SHP77 treated with DMSO at 0.1 percent for 48 hours (cell line): Measurements from ENCODE around the gene CADM3.

Source experiments
- DNase-seq: peaks from one replicate; lab custom pipeline; 2025; lab: John Stamatoyannopoulos, UW

Gene CADM3

GRCh38 chr1:159207080-159207479 lies 35.7 kb downstream of the CADM3 start:
- no peak for DNase-seq

- DNase-seq = no peak
Observed at GRCh38 chr1:159207774-159208173, 36.4 kb downstream of the CADM3 start.

GRCh38 chr1:159208175-159208825 lies 36.9 kb downstream of the CADM3 start:
- no peak for DNase-seq

GRCh38 chr1:159209061-159209460 lies 37.6 kb downstream of the CADM3 start:
- DNase-seq = no peak

GRCh38 chr1:159211331-159212136 lies 40.1 kb downstream of the CADM3 start:
- DNase-seq = no peak

DNA sequence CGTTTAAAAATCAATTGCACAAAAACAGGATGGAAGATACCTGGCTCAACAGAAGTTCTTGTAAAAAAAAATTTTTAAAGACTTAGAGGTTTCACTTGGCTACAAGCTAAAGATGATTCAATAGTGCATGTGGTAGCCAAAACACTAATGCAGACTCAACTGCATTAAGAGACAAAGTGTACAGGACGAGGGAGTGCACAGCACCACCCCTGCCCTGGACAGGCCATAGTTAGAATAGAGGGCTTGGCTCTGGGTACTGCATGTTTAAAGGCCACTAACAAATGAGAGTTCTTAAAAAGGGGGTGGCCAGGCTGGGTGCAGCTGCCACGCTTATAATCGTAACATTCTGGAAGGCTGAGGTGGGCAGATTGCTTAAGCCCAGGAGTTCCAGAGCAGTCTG lies 41.2 kb downstream of the CADM3 start:
- no peak for DNase-seq

- DNase-seq = no peak
Observed at GRCh38 chr1:159214149-159214760, 42.8 kb downstream of the CADM3 start.

DNA sequence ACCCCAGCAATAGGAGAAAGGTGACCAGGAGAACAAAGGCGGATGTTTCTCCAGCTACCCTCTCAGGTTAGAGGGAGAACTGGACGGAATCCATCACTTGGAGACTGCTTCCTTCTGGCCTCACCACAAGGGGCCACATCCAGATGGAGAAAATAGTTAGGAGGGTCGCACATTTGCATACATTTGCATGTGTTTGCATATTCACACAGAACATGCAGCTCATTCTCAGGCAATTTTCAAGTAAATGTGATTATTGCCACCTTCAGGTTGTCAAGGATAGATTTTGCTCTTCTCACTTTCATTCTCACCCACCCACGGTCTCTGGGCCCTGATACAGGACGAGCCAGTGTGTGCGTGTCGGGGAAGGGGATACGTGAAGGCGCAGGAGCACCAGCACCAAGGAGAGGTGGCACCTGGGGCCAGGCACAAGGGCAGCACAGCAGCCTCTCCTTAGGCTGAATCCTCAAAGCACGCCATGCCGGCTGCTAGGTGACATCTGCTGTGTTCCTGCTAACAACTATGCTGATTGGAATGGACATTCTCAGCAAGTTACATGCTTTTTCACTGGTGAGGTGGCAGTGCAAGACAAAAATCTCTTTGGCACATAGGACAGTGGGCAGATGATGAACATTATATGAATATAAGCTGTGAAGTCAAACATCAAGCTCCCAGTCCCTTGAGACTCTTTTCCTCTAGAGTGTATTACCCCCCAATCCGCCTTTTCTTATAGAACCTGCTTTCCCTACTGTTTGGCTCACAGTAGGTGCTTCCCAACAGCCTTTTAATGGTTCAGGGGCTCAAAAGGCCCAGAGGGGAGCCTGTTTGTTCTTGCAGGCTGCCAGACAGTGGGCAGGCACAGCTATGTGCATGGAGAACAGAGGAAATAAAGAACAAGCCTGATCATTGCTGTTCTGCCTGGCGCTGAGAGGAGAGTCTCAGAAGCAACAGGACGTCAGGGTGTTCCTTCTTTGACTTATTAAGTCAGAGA lies 47.5 kb downstream of the CADM3 start:
- no peak for DNase-seq

- no peak for DNase-seq
Observed at GRCh38 chr1:159222075-159222865, 50.9 kb downstream of the CADM3 start.

GRCh38 chr1:159223004-159223403 lies 51.6 kb downstream of the CADM3 start:
- DNase-seq = no peak

DNA sequence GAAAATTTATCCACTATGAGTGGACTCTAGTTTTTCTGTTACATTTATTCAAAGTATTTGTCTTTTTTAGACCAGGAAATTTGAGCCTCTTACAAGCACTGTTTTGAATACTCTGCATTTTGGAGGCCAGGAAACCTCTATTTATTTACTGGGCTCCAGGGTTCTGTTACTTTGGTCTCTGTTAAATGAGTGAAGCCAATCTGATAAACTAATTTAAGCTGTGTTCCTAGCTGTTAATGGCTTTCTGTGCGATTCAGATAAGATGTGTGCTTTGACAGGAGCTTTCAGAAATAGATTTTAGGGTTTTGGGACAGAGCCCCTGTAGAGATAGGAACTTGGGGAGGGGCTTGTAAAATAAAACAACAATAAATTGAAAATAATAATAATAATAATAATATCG lies 57.1 kb downstream of the CADM3 start:
- DNase-seq = no peak

GRCh38 chr1:159229260-159229885 lies 58.0 kb downstream of the CADM3 start:
- no peak for DNase-seq

GRCh38 chr1:159229896-159230295 lies 58.5 kb downstream of the CADM3 start:
- DNase-seq = no peak

DNA sequence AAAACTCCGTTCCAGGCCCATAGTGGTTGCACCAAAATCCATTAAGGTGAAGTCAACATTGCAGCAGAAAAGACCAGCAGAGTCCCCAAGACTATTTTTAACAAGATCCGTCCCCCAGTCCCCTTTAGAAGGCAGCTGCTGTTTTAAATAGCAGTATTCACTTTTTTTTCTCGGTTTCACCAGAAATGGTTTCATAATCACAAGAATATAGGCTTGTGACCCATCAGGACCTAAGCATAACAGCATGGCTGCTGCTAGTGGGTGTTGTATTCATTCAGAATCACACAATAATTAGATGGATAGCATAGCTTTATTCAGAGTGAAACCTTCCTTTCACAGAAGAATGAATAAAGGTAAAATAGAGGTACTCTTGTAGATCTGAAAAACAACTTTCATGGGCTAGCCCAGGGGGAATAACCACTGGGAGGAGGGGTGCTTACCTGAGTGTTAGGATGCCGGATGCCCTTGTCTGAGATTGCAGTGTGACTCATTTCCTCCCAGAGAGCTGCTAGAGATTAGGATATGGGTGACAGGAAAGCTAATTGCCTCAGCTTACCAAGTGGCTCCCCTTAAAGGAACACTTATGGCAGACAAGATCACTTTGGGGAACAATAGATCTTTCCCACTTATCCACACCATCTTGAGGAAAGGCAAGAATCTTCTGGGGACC lies 68.3 kb downstream of the CADM3 start:
- DNase-seq = no peak

DNA sequence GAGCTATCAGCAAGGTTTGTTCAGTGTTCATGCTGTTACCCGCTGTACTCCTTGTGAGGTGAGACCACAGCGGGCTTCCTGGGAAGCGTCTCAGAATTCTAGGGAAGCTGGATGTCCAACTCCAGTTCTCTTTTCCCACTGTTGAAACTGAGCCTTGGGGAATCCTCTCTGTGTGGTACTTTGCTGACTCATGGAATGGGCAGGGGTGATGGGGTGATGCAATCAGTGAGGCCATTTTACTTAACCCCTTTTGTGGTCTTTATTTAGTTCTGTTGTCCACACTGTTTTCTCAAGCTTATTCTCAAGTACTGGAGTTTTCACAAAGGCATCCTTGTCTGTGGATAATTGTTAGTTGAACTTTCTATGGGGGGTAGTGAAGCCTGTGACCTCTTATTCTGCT lies 75.9 kb downstream of the CADM3 start:
- DNase-seq = no peak

GRCh38 chr1:159248311-159248710 lies 76.9 kb downstream of the CADM3 start:
- no peak for DNase-seq

DNA sequence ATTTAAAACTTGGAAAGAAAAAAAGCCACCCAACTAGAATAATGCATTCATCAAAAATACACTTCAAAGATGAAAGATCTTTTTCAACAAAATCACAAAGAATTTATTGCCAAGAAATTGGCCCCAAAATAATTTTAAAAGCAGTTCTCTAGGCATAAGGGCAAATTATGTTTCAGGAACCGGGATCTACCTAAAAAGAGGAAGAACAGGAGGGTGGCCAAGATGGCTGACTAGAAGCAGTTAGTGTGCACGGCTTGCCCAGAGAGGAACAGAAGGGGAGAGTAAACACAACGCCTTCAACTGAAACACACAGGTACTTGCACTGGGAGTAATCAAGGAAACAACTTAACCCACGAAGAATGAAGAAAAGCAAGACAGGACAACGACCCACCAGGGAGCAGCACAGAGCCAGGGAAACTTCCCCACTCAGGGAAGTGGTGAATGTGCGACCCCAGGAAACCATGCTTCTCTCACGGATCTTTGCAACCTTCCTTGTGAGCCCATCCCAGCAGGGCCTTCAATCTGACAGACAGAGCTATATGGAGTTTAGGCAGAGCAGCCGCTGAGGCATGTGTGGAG lies 79.3 kb downstream of the CADM3 start:
- DNase-seq = no peak
